NB4 (cell line): ENCODE results near the gene SLC25A51.

ENCODE experiments used
- MYC ChIP-seq: IDR thresholded peaks from 2 replicates; pipeline ENCODE4 v1.6.1; 2011; ENCODE audit warnings: low read depth, low read length
- POLR2A ChIP-seq: IDR thresholded peaks from 2 replicates; pipeline ENCODE4 v1.6.1; 2011; ENCODE audit warnings: mild to moderate bottlenecking; ENCODE audit not compliant: insufficient read length; ENCODE audit errors: extremely low read depth
- TF ChIP-seq, protein P1 (sequence below): IDR thresholded peaks from one replicate; pipeline ENCODE4 v1.5.1; 2012; ENCODE audit warnings: low read depth, low read length
- TF ChIP-seq, protein P2 (sequence below): IDR thresholded peaks from 2 replicates; pipeline ENCODE4 v1.6.1; 2011; ENCODE audit warnings: low read depth, low read length

DNA sequence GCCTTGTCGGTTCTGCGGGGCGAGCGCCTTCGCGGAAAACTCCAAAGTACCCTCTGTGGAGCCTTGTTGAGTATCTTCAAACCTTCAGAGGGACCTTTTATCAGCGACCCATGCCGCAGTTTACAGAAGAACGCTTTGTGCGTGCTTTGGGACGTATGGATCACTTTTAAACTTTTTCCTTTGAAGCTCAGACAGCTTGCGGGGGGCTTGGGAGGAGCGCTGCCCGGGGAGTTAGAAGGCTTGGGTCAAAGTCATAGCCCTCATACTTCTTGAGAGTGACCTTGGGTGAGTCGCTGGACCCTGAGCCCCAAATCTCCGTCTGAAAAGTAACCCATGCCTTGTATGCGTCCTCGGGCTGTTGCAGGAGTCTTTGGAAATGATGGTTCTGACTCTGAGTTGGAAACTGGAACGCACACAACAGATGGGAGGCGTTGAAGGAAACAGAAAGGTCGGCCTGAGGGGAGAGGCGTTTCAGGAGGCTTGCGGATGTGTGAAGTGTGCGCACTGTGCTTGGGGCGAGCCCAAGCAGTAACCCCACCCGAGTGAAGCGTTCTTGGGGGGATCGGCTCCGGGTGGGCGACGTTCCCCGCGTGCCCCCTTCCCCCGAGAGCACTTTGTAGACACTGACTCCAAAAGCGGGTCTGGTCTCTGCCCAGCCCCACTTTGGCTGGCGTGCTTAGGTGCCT, 661 bp upstream of the SLC25A51 start:
- TF ChIP-seq, protein P1, sequence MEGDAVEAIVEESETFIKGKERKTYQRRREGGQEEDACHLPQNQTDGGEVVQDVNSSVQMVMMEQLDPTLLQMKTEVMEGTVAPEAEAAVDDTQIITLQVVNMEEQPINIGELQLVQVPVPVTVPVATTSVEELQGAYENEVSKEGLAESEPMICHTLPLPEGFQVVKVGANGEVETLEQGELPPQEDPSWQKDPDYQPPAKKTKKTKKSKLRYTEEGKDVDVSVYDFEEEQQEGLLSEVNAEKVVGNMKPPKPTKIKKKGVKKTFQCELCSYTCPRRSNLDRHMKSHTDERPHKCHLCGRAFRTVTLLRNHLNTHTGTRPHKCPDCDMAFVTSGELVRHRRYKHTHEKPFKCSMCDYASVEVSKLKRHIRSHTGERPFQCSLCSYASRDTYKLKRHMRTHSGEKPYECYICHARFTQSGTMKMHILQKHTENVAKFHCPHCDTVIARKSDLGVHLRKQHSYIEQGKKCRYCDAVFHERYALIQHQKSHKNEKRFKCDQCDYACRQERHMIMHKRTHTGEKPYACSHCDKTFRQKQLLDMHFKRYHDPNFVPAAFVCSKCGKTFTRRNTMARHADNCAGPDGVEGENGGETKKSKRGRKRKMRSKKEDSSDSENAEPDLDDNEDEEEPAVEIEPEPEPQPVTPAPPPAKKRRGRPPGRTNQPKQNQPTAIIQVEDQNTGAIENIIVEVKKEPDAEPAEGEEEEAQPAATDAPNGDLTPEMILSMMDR, result no peak
- TF ChIP-seq POLR2A, result no peak
- TF ChIP-seq MYC, result no peak
- TF ChIP-seq, protein P2, sequence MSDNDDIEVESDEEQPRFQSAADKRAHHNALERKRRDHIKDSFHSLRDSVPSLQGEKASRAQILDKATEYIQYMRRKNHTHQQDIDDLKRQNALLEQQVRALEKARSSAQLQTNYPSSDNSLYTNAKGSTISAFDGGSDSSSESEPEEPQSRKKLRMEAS, result no peak
